IMR-90 (cell line): ENCODE results near the gene CACNA2D3. TPM values are rescaled to one million over a fixed set of nuclear protein-coding genes. Genes with fewer than 3 reads are reported as not detected.

Experiments
- ATAC-seq: fragments of 200-7000 bp; cut with Tn5 transposase; 2 replicates; pipeline ENCODE4 v1.9.1; 2020; ENCODE audit warnings: low read depth, mild to moderate bottlenecking, moderate library complexity
- BruUV-seq: library from RNA; stranded (reverse); fragments of 400-500 nt; replicated peaks from 2 replicates; lab custom pipeline; 2021; lab: Mats Ljungman, UMichigan
- CTCF ChIA-PET: fragments of 300-600 bp; formaldehyde crosslinking; extraction: SDS; loops from one replicate; lab custom pipeline; 2021; ENCODE audit warnings: antibody characterized with exemption; lab: Yijun Ruan, JAX
- POLR2A ChIA-PET: fragments of 300-600 bp; sonication (Branson Sonifier 250); formaldehyde crosslinking; loops from one replicate; lab custom pipeline; 2022; ENCODE audit warnings: antibody characterized with exemption; ENCODE audit not compliant: unreplicated experiment; lab: Charles Lee
- DNase-seq: peaks from one replicate; pipeline ENCODE4 v3.0.0; 2013
- H2AFZ ChIP-seq: replicated peaks from 2 replicates; pipeline ENCODE3; 2013; ENCODE audit warnings: low read length, mild to moderate bottlenecking; ENCODE audit not compliant: poor library complexity
- H2AK5ac ChIP-seq: 2 replicates; pipeline ENCODE4 v1.6.1; 2013; ENCODE audit warnings: low read depth, low read length, inconsistent platforms
- H2AK9ac ChIP-seq: replicated peaks from 2 replicates; pipeline ENCODE3; 2013; ENCODE audit warnings: mild to moderate bottlenecking, low read depth, low read length, moderate library complexity; ENCODE audit not compliant: poor library complexity
- H2BK120ac ChIP-seq: 2 replicates; pipeline ENCODE4 v1.6.1; 2013; ENCODE audit warnings: low read depth, low read length, inconsistent platforms
- H2BK15ac ChIP-seq: 3 replicates; pipeline ENCODE4 v1.6.1; 2013; ENCODE audit warnings: low read depth, low read length, inconsistent platforms
- H2BK20ac ChIP-seq: 2 replicates; pipeline ENCODE4 v1.6.1; 2013; ENCODE audit warnings: low read depth, mild to moderate bottlenecking, inconsistent platforms, low read length, moderate library complexity
- H2BK5ac ChIP-seq: 2 replicates; pipeline ENCODE4 v1.6.1; 2013; ENCODE audit warnings: mild to moderate bottlenecking, low read depth, low read length, inconsistent platforms; ENCODE audit not compliant: poor library complexity, severe bottlenecking
- H3K14ac ChIP-seq: replicated peaks from 2 replicates; pipeline ENCODE4 v1.6.1; 2013; ENCODE audit warnings: low read depth, low read length, inconsistent platforms
- H3K18ac ChIP-seq: 2 replicates; pipeline ENCODE4 v1.6.1; 2013; ENCODE audit warnings: low read depth, low read length, control low read depth
- H3K23ac ChIP-seq: 2 replicates; pipeline ENCODE4 v1.6.1; 2013; ENCODE audit warnings: low read depth, low read length, inconsistent platforms
- H3K27ac ChIP-seq: 2 replicates; pipeline ENCODE4 v1.5.1; 2013; ENCODE audit warnings: mild to moderate bottlenecking, control low read depth, low read length; ENCODE audit not compliant: insufficient read depth
- H3K27me3 ChIP-seq: 2 replicates; pipeline ENCODE4 v1.6.1; 2013; ENCODE audit warnings: low read length; ENCODE audit not compliant: control insufficient read depth, insufficient read depth
- H3K36me3 ChIP-seq: 2 replicates; pipeline ENCODE4 v1.6.1; 2013; ENCODE audit warnings: low read length, mixed read lengths; ENCODE audit not compliant: control insufficient read depth, insufficient read depth
- H3K4ac ChIP-seq: 2 replicates; pipeline ENCODE4 v1.6.1; 2013; ENCODE audit warnings: low read depth, low read length, inconsistent platforms
- H3K4me1 ChIP-seq: 2 replicates; pipeline ENCODE4 v1.6.1; 2013; ENCODE audit warnings: low read length, mixed read lengths; ENCODE audit not compliant: control insufficient read depth, insufficient read depth
- H3K4me2 ChIP-seq: 2 replicates; pipeline ENCODE4 v1.6.1; 2013; ENCODE audit warnings: low read depth, mild to moderate bottlenecking, control low read depth, low read length, moderate library complexity
- H3K4me3 ChIP-seq: 2 replicates; pipeline ENCODE4 v1.5.1; 2013; ENCODE audit warnings: low read depth, mild to moderate bottlenecking, control low read depth, low read length, moderate library complexity; ENCODE audit not compliant: insufficient read depth
- H3K56ac ChIP-seq: 2 replicates; pipeline ENCODE4 v1.6.1; 2013; ENCODE audit warnings: low read length, inconsistent platforms; ENCODE audit not compliant: insufficient read depth; ENCODE audit errors: extremely low read depth
- H3K79me1 ChIP-seq, 2 experiments: 2 replicates each; pipeline ENCODE4 v1.6.1; 2013; ENCODE audit warnings: low read length in 2 of 2, inconsistent platforms in 1 of 2, low read depth in 1 of 2
- H3K9ac ChIP-seq: 2 replicates; pipeline ENCODE4 v1.6.1; 2013; ENCODE audit warnings: low read depth, low read length, control low read depth
- H3K9me1 ChIP-seq: 2 replicates; pipeline ENCODE4 v1.6.1; 2013; ENCODE audit warnings: low read length, inconsistent platforms; ENCODE audit not compliant: insufficient read depth
- H3K9me3 ChIP-seq: 2 replicates; pipeline ENCODE4 v1.6.1; 2013; ENCODE audit warnings: low read length; ENCODE audit not compliant: control insufficient read depth, insufficient read depth
- H4K20me1 ChIP-seq: 2 replicates; pipeline ENCODE4 v1.6.1; 2013; ENCODE audit warnings: low read length, inconsistent platforms; ENCODE audit not compliant: insufficient read depth
- H4K5ac ChIP-seq: 2 replicates; pipeline ENCODE4 v1.6.1; 2013; ENCODE audit warnings: mild to moderate bottlenecking, low read depth, low read length, control low read depth
- H4K8ac ChIP-seq, 2 experiments: 2 replicates each; pipeline ENCODE4 v1.6.1; 2013; ENCODE audit warnings: low read depth in 2 of 2, low read length in 2 of 2, control low read depth in 1 of 2, inconsistent platforms in 1 of 2
- H4K91ac ChIP-seq: 2 replicates; pipeline ENCODE4 v1.6.1; 2013; ENCODE audit warnings: low read depth, low read length, inconsistent platforms; ENCODE audit not compliant: insufficient read depth
- BHLHE40 ChIP-seq: fragments of 150-350 bp; IDR thresholded peaks from 2 replicates; pipeline ENCODE4 v1.6.1; 2016; ENCODE audit warnings: mild to moderate bottlenecking, low read depth, low read length
- CEBPB ChIP-seq: IDR thresholded peaks from 2 replicates; pipeline ENCODE4 v1.6.1; 2012; ENCODE audit warnings: low read depth, low read length, improper control_type of control experiment
- CHD1 ChIP-seq: IDR thresholded peaks from 2 replicates; pipeline ENCODE4 v1.6.1; 2012; ENCODE audit warnings: low read depth, low read length, improper control_type of control experiment
- CTCF ChIP-seq: conservative IDR thresholded peaks from 2 replicates; pipeline ENCODE4 v1.5.1; 2012; ENCODE audit warnings: mild to moderate bottlenecking, low read depth, low read length, improper control_type of control experiment
- FOS ChIP-seq: fragments of 150-350 bp; IDR thresholded peaks from 2 replicates; pipeline ENCODE4 v1.6.1; 2016; ENCODE audit warnings: low read depth, low read length
- MAFK ChIP-seq: IDR thresholded peaks from 2 replicates; pipeline ENCODE4 v1.6.1; 2012; ENCODE audit warnings: low read depth, low read length, improper control_type of control experiment
- MAZ ChIP-seq: IDR thresholded peaks from 2 replicates; pipeline ENCODE4 v1.6.1; 2012; ENCODE audit warnings: low read depth, mild to moderate bottlenecking, low read length, improper control_type of control experiment, moderate library complexity, borderline replicate concordance
- MXI1 ChIP-seq: IDR thresholded peaks from 2 replicates; pipeline ENCODE4 v1.6.1; 2012; ENCODE audit warnings: low read depth, mild to moderate bottlenecking, low read length, moderate library complexity, borderline replicate concordance
- NFE2L2 ChIP-seq: fragments of 150-350 bp; IDR thresholded peaks from 2 replicates; pipeline ENCODE4 v1.6.1; 2016; ENCODE audit warnings: low read depth, mild to moderate bottlenecking, low read length
- RAD21 ChIP-seq: IDR thresholded peaks from 2 replicates; pipeline ENCODE4 v1.6.1; 2012; ENCODE audit warnings: low read length, improper control_type of control experiment
- SMC3 ChIP-seq: fragments of 150-350 bp; IDR thresholded peaks from 2 replicates; pipeline ENCODE4 v1.6.1; 2016; ENCODE audit warnings: low read depth, mild to moderate bottlenecking, antibody characterized with exemption, low read length, moderate library complexity
- WGBS, 2 experiments: methylation state at CpG; one replicate each; pipeline versions ENCODE4 v1.1.5 to v1.1.7; 2013; ENCODE audit warnings: missing lambda C conversion rate in 2 of 2; ENCODE audit not compliant: insufficient read length in 1 of 2; ENCODE audit errors: extremely low coverage in 2 of 2; 5-methylcytosine and 5-hydroxymethylcytosine counted together
- dilution Hi-C: fragments of 300-500 bp; cut with HindIII; formaldehyde crosslinking; loops from one replicate; pipeline ENCODE4 v1.14.3; 2018; ENCODE audit warnings: low sequenced_read_pairs; ENCODE audit not compliant: unreplicated experiment
- in situ Hi-C: fragments of 300-500 bp; cut with MboI; formaldehyde crosslinking; loops from 3 replicates; pipeline ENCODE4 v1.14.3; 2019; ENCODE audit warnings: low sequenced_read_pairs, inconsistent platforms, mixed read lengths
- intact Hi-C: fragments of 100-400 bp; cut with micrococcal nuclease; formaldehyde crosslinking; loops from 2 replicates; pipeline ENCODE4 v1.10.0; 2022
- polyA plus RNA-seq, 3 experiments: library from polyadenylated mRNA; depleted of rRNA; stranded (reverse); fragments of >200 nt; gene quantifications; 2 replicates each; pipeline ENCODE4 v1.2.3, GENCODE V29; 2012; ENCODE audit warnings: low replicate concordance in 1 of 3
- total RNA-seq: library from RNA; depleted of rRNA; stranded (reverse); fragments of >200 nt; gene quantifications from 2 replicates; pipeline ENCODE4 v1.2.3, GENCODE V29; 2012
- TF ChIP-seq, protein P1 (sequence below): fragments of 150-350 bp; IDR thresholded peaks from 2 replicates; pipeline ENCODE4 v1.6.1; 2016; ENCODE audit warnings: low read depth, mild to moderate bottlenecking, low read length, moderate library complexity, borderline replicate concordance

Gene CACNA2D3
- total and polyA plus RNA-seq, 2 of the 4 experiments (the other 2 are of a cell fraction), result 0.36 to 0.41 TPM

- no peak for TF ChIP-seq CEBPB
- no peak for TF ChIP-seq SMC3
- TF ChIP-seq CHD1, result no peak
- no peak for TF ChIP-seq FOS
- TF ChIP-seq, protein P1, sequence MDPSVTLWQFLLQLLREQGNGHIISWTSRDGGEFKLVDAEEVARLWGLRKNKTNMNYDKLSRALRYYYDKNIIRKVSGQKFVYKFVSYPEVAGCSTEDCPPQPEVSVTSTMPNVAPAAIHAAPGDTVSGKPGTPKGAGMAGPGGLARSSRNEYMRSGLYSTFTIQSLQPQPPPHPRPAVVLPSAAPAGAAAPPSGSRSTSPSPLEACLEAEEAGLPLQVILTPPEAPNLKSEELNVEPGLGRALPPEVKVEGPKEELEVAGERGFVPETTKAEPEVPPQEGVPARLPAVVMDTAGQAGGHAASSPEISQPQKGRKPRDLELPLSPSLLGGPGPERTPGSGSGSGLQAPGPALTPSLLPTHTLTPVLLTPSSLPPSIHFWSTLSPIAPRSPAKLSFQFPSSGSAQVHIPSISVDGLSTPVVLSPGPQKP, result no peak
- TF ChIP-seq NFE2L2, result no peak
- no peak for TF ChIP-seq BHLHE40
- TF ChIP-seq RAD21, result no peak
- no peak for TF ChIP-seq MXI1
- TF ChIP-seq MAFK, result no peak
- no peak for TF ChIP-seq CTCF
- TF ChIP-seq MAZ, result no peak
- Histone ChIP-seq H2BK120ac (no peak overlapping the region), H4K8ac (no peak overlapping the region), H4K91ac (no peak overlapping the region), H3K27ac (no peak overlapping the region), H3K36me3 (no peaks in the 10 kb centered on the region), H3K56ac (no peak overlapping the region), H3K9me1 (no peaks in the 10 kb centered on the region), H2BK20ac (no peak overlapping the region), H2BK15ac (no peak overlapping the region), H3K27me3 (no peaks in the 10 kb centered on the region), H3K9me3 (no peaks in the 10 kb centered on the region), H3K23ac (no peak overlapping the region), H2AFZ (no peak overlapping the region), H3K14ac (no peak overlapping the region), H3K4me2 (no peak overlapping the region), H2AK9ac (no peak overlapping the region), H4K20me1 (no peaks in the 10 kb centered on the region), H3K9ac (no peak overlapping the region), H2BK5ac (no peak overlapping the region), H3K4me3 (no peak overlapping the region), H3K4me1 (no peaks in the 10 kb centered on the region), H3K4ac (no peak overlapping the region), H3K18ac (no peak overlapping the region), H3K79me1 (no peaks in the 10 kb centered on the region), H4K5ac (no peak overlapping the region), H2AK5ac (no peak overlapping the region)
- ChIA-PET POLR2A (no interaction called here), CTCF (interaction anchor here (0.6 to 0.8 kb wide), 2 partner anchors 13 to 279 kb away, joined by 3 read pairs; no protein-coding TSS in a partner anchor)
- WGBS, 2 experiments, result 100% methylated on average over 1 of the region's 5 CpGs; no CpG with 5 or more reads in 1 of the 2 experiments
- in situ Hi-C loops (no loop called here), intact Hi-C loops (no loop called here), dilution Hi-C loops (no loop called here)
- DNase-seq, result no peak
- BruUV-seq, result no TSS peak
- ATAC-seq, result no peak
These were observed 814.2 kb downstream of the CACNA2D3 start for GRCh38 chr3:54936561-54936960.
